ENCODE results near the gene RIOX2.

The RIOX2 gene

GRCh38 chr3:97901313-97902248 lies 70.7 kb downstream of the RIOX2 start:
- DNase-seq, result no peak

GRCh38 chr3:97899331-97899730 lies 72.9 kb downstream of the RIOX2 start:
- DNase-seq, result no peak

- no peak for DNase-seq
Measured at GRCh38 chr3:97896547-97896946, 75.7 kb downstream of the RIOX2 start.

- no peak for DNase-seq
Measured at GRCh38 chr3:97896129-97896528, 76.1 kb downstream of the RIOX2 start.

GRCh38 chr3:97895216-97895615 lies 77.0 kb downstream of the RIOX2 start:
- DNase-seq, result no peak

GRCh38 chr3:97892852-97893251 lies 79.4 kb downstream of the RIOX2 start:
- no peak for DNase-seq
